Suprapubic skin (tissue), 4 donors: ENCODE results near the gene GUCA1A.

Experiments
- POLR2A ChIP-seq, 2 donors: fragments of 450-650 bp; IDR thresholded peaks; one replicate each; pipeline ENCODE4 v1.6.1; 2017; ENCODE audit warnings: antibody characterized with exemption in 2 of 2, mild to moderate bottlenecking in 2 of 2, moderate library complexity in 2 of 2
- POLR2AphosphoS5 ChIP-seq, 3 donors: sonication (generic); formaldehyde crosslinking; IDR thresholded peaks; one replicate each; pipeline ENCODE4 v1.6.1; 2017; ENCODE audit warnings: antibody characterized with exemption in 3 of 3

DNA sequence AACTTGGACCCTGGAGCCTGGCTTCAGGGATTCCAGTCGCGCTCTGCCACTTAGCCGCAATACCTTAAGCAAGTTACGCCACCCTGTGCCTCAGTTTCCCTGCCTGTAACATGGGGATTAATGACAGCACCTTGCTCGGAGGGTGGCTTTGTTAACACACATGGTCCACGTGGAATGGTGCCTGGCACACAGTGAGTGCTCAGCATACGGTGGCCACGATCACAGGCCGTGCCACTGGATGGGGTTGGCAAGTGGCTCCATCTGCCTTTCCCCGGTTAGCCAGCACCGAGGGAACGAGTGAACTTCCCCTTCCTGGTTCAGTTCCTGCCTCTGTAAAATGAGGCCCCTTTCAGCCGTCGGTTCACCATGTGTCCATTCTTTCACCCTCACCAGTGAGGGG is 47.9 kb upstream of the GUCA1A start:
- TF ChIP-seq POLR2A (IDR thresholded peaks at IDR 0.05) (no peak), POLR2AphosphoS5 (IDR thresholded peaks at IDR 0.05) (no peak)
